ENCODE measurements around the gene CDC27.

GRCh38 chr17:47180337-47180736, 8.8 kb downstream of the CDC27 start:
- TF ChIP-seq CTCF (IDR thresholded peaks at IDR 0.05; ENCODE audit: insufficient read depth, low read length) (no peak), REST (IDR thresholded peaks at IDR 0.05; ENCODE audit: insufficient replicate concordance, low read depth) (no peak), POLR2AphosphoS5 (IDR thresholded peaks at IDR 0.05; ENCODE audit: low read depth) (no peak), GABPA (IDR thresholded peaks at IDR 0.05; ENCODE audit: low read depth) (no peak)
